Trophoblast cell (in vitro differentiated cells and primary cell): Measurements from ENCODE around the gene NTNG1.

Experiments used
- DNase-seq, 2 donors: peaks; one replicate each; pipeline ENCODE4 v3.0.0-alpha.2; 2016
- H2AFZ ChIP-seq: 2 replicates; pipeline ENCODE4 v1.6.1; 2013; ENCODE audit warnings: low read length, moderate library complexity, mild to moderate bottlenecking; ENCODE audit not compliant: insufficient read depth, poor library complexity
- H2AK5ac ChIP-seq: 2 replicates; pipeline ENCODE4 v1.6.1; 2013; ENCODE audit warnings: mild to moderate bottlenecking, low read length
- H2BK120ac ChIP-seq: 2 replicates; pipeline ENCODE4 v1.6.1; 2013; ENCODE audit warnings: low read length, mild to moderate bottlenecking, moderate library complexity; ENCODE audit not compliant: insufficient read depth, poor library complexity
- H2BK12ac ChIP-seq: 2 replicates; pipeline ENCODE4 v1.6.1; 2013; ENCODE audit warnings: mild to moderate bottlenecking, low read length, moderate library complexity
- H2BK5ac ChIP-seq: 2 replicates; pipeline ENCODE4 v1.6.1; 2013; ENCODE audit warnings: low read length, low read depth, moderate library complexity, mild to moderate bottlenecking; ENCODE audit not compliant: poor library complexity
- H3K14ac ChIP-seq: 2 replicates; pipeline ENCODE4 v1.6.1; 2013; ENCODE audit warnings: mild to moderate bottlenecking, low read length
- H3K18ac ChIP-seq: 2 replicates; pipeline ENCODE4 v1.6.1; 2013; ENCODE audit warnings: mild to moderate bottlenecking, low read length
- H3K23ac ChIP-seq: 2 replicates; pipeline ENCODE4 v1.6.1; 2013; ENCODE audit warnings: low read length
- H3K27ac ChIP-seq: 2 replicates; pipeline ENCODE4 v1.5.1; 2013; ENCODE audit warnings: low read depth, mild to moderate bottlenecking, inconsistent platforms, low read length, moderate library complexity
- H3K27me3 ChIP-seq: 2 replicates; pipeline ENCODE4 v1.6.1; 2013; ENCODE audit warnings: inconsistent platforms, mild to moderate bottlenecking, low read length, moderate library complexity; ENCODE audit not compliant: insufficient read depth
- H3K36me3 ChIP-seq, 2 experiments: 1 replicate in 1 of 2; 2 replicates in 1 of 2; pipeline ENCODE4 v1.6.1; 2013; ENCODE audit warnings: low read length in 2 of 2, mild to moderate bottlenecking in 2 of 2, moderate library complexity in 1 of 2; ENCODE audit not compliant: insufficient read depth in 2 of 2, control insufficient read depth in 1 of 2
- H3K4ac ChIP-seq: 2 replicates; pipeline ENCODE4 v1.6.1; 2013; ENCODE audit warnings: low read depth, mild to moderate bottlenecking, low read length, moderate library complexity
- H3K4me1 ChIP-seq, 2 experiments: 1 replicate in 1 of 2; 2 replicates in 1 of 2; pipeline ENCODE4 v1.6.1; 2013; ENCODE audit warnings: low read length in 2 of 2, mild to moderate bottlenecking in 2 of 2, moderate library complexity in 1 of 2; ENCODE audit not compliant: insufficient read depth in 2 of 2, control insufficient read depth in 1 of 2
- H3K4me2 ChIP-seq: 2 replicates; pipeline ENCODE4 v1.6.1; 2013; ENCODE audit warnings: inconsistent platforms, mild to moderate bottlenecking, low read length, moderate library complexity
- H3K4me3 ChIP-seq: 2 replicates; pipeline ENCODE4 v1.5.1; 2013; ENCODE audit warnings: mild to moderate bottlenecking, low read depth, low read length, inconsistent platforms
- H3K79me1 ChIP-seq: one replicate; pipeline ENCODE4 v1.6.1; 2013; ENCODE audit warnings: low read length
- H3K79me2 ChIP-seq: 2 replicates; pipeline ENCODE4 v1.6.1; 2013; ENCODE audit warnings: low read length, mild to moderate bottlenecking; ENCODE audit not compliant: control insufficient read depth, insufficient read depth, poor library complexity
- H3K9ac ChIP-seq: 2 replicates; pipeline ENCODE4 v1.6.1; 2013; ENCODE audit warnings: mild to moderate bottlenecking, low read length
- H3K9me3 ChIP-seq: 2 replicates; pipeline ENCODE4 v1.6.1; 2013; ENCODE audit warnings: low read depth, mild to moderate bottlenecking, control low read depth, inconsistent platforms, low read length; ENCODE audit not compliant: insufficient read depth
- H4K12ac ChIP-seq: 2 replicates; pipeline ENCODE4 v1.6.1; 2013; ENCODE audit warnings: low read depth, mild to moderate bottlenecking, low read length, moderate library complexity
- H4K8ac ChIP-seq: 2 replicates; pipeline ENCODE4 v1.6.1; 2013; ENCODE audit warnings: low read depth, mild to moderate bottlenecking, low read length, moderate library complexity
- H4K91ac ChIP-seq: one replicate; pipeline ENCODE4 v1.6.1; 2013; ENCODE audit warnings: low read depth, mild to moderate bottlenecking, low read length, moderate library complexity
- WGBS: extraction: QIAGEN DNeasy Blood & Tissue Kit; methylation state at CpG from one replicate; pipeline ENCODE4 v1.1.7; 2013; ENCODE audit warnings: missing lambda C conversion rate; ENCODE audit not compliant: insufficient read length, insufficient coverage; ENCODE audit errors: extremely low coverage; 5-methylcytosine and 5-hydroxymethylcytosine counted together

NTNG1 gene

GRCh38 chr1:107110326-107110725 is 30.5 kb upstream of the NTNG1 start:
- no peak overlapping the region for H2BK12ac ChIP-seq
- no peak overlapping the region for H3K27ac ChIP-seq
- no peak overlapping the region for H3K4me3 ChIP-seq
- no peaks in the 10 kb centered on the region for H3K36me3 ChIP-seq
- no peak overlapping the region for H3K9ac ChIP-seq
- no peak overlapping the region for H4K12ac ChIP-seq
- no peak overlapping the region for H3K23ac ChIP-seq
- H3K9me3 ChIP-seq: no peaks in the 10 kb centered on the region
- H3K79me2 ChIP-seq: no peaks in the 10 kb centered on the region
- H2BK120ac ChIP-seq: no peak overlapping the region
- H2AK5ac ChIP-seq: no peak overlapping the region
- H2AFZ ChIP-seq: no peak overlapping the region
- no peak overlapping the region for H3K4me2 ChIP-seq
- WGBS: 100% methylated on average over 2 of the region's 4 CpGs
- no peak overlapping the region for H3K14ac ChIP-seq
- no peak overlapping the region for H3K18ac ChIP-seq
- no peaks in the 10 kb centered on the region for H3K79me1 ChIP-seq
- H2BK5ac ChIP-seq: no peak overlapping the region
- no peak overlapping the region for H3K4ac ChIP-seq
- no peaks in the 10 kb centered on the region for H3K27me3 ChIP-seq
- no peak overlapping the region for H4K8ac ChIP-seq
- no peak overlapping the region for H4K91ac ChIP-seq
- no peaks in the 10 kb centered on the region for H3K4me1 ChIP-seq
- no peak for DNase-seq

- Histone ChIP-seq H2AFZ (no peak overlapping the region), H4K12ac (no peak overlapping the region), H3K9me3 (no peaks in the 10 kb centered on the region), H3K79me2 (no peaks in the 10 kb centered on the region), H4K8ac (no peak overlapping the region), H2BK5ac (no peak overlapping the region), H2BK120ac (no peak overlapping the region), H3K9ac (no peak overlapping the region), H3K27me3 (no peaks in the 10 kb centered on the region), H3K27ac (no peak overlapping the region), H4K91ac (no peak overlapping the region), H3K23ac (no peak overlapping the region), H3K4ac (no peak overlapping the region), H3K18ac (no peak overlapping the region), H2BK12ac (no peak overlapping the region), H3K4me3 (no peak overlapping the region), H3K79me1 (no peaks in the 10 kb centered on the region), H3K4me1 (no peaks in the 10 kb centered on the region), H3K14ac (no peak overlapping the region), H3K36me3 (no peaks in the 10 kb centered on the region), H3K4me2 (no peak overlapping the region), H2AK5ac (no peak overlapping the region)
- no peak for DNase-seq
Observed at GRCh38 chr1:107116306-107116790, 24.5 kb upstream of the NTNG1 start.

GRCh38 chr1:107122225-107122624 is 18.6 kb upstream of the NTNG1 start:
- no peaks in the 10 kb centered on the region for H3K36me3 ChIP-seq
- H2BK5ac ChIP-seq: no peak overlapping the region
- H3K79me1 ChIP-seq: no peaks in the 10 kb centered on the region
- H4K8ac ChIP-seq: no peak overlapping the region
- H3K4ac ChIP-seq: no peak overlapping the region
- H3K9ac ChIP-seq: no peak overlapping the region
- DNase-seq: no peak
- no peak overlapping the region for H4K91ac ChIP-seq
- no CpG with 5 or more reads among the region's 3 CpGs for WGBS
- H3K79me2 ChIP-seq: no peaks in the 10 kb centered on the region
- H3K18ac ChIP-seq: no peak overlapping the region
- no peak overlapping the region for H2BK12ac ChIP-seq
- H3K27ac ChIP-seq: no peak overlapping the region
- no peak overlapping the region for H2AK5ac ChIP-seq
- H3K4me3 ChIP-seq: no peak overlapping the region
- H3K14ac ChIP-seq: no peak overlapping the region
- no peak overlapping the region for H3K4me2 ChIP-seq
- H3K23ac ChIP-seq: no peak overlapping the region
- no peak overlapping the region for H2AFZ ChIP-seq
- H3K4me1 ChIP-seq: no peaks in the 10 kb centered on the region
- H2BK120ac ChIP-seq: no peak overlapping the region
- no peak overlapping the region for H4K12ac ChIP-seq
- H3K27me3 ChIP-seq: no peaks in the 10 kb centered on the region
- no peaks in the 10 kb centered on the region for H3K9me3 ChIP-seq

- no peak for DNase-seq
- Histone ChIP-seq H4K12ac (no peak overlapping the region), H3K9me3 (no peaks in the 10 kb centered on the region), H3K23ac (no peak overlapping the region), H2AFZ (no peak overlapping the region), H2BK120ac (no peak overlapping the region), H2BK5ac (no peak overlapping the region), H3K36me3 (no peaks in the 10 kb centered on the region), H3K4me3 (no peak overlapping the region), H2BK12ac (no peak overlapping the region), H4K91ac (no peak overlapping the region), H2AK5ac (no peak overlapping the region), H3K79me2 (no peaks in the 10 kb centered on the region), H3K18ac (no peak overlapping the region), H3K4me2 (no peak overlapping the region), H4K8ac (no peak overlapping the region), H3K14ac (no peak overlapping the region), H3K27me3 (no peaks in the 10 kb centered on the region), H3K4me1 (no peaks in the 10 kb centered on the region), H3K79me1 (no peaks in the 10 kb centered on the region), H3K27ac (no peak overlapping the region), H3K4ac (no peak overlapping the region), H3K9ac (no peak overlapping the region)
- no CpG with 5 or more reads among the region's 1 CpG for WGBS
Observed at GRCh38 chr1:107123741-107124140, 17.1 kb upstream of the NTNG1 start.
